Ovary (tissue), 1 donor: ENCODE results near the gene KLHL5.

ENCODE experiments used
- EP300 ChIP-seq: sonication (generic); formaldehyde crosslinking; IDR thresholded peaks from one replicate; pipeline ENCODE4 v1.6.1; 2017; ENCODE audit warnings: antibody characterized with exemption
- POLR2A ChIP-seq: fragments of 450-650 bp; IDR thresholded peaks from one replicate; pipeline ENCODE4 v1.6.1; 2017; ENCODE audit warnings: antibody characterized with exemption, mild to moderate bottlenecking, moderate library complexity

GRCh38 chr4:39097290-39097689 is 35.3 kb downstream of the KLHL5 start:
- TF ChIP-seq POLR2A (no peak), EP300 (no peak)
